Mucosa of rectum (tissue), 2 donors: ENCODE data around the gene JCHAIN.
A peak's percentile ranks its signal among the peaks of the same experiment; 100 is the strongest.
"Not testable (repeated sequence)": the region's sequence is repeated elsewhere in the genome, so short reads cannot be mapped to it uniquely, and the experiment has no call there.

Experiments
- H3K27ac ChIP-seq, 2 donors: one replicate each; pipeline ENCODE4 v1.7.0; 2013; ENCODE audit warnings: inconsistent platforms in 2 of 2, low read depth in 2 of 2, low read length in 2 of 2
- H3K27me3 ChIP-seq, 2 donors: one replicate each; pipeline ENCODE4 v1.7.0; 2013; ENCODE audit warnings: low read length in 2 of 2; ENCODE audit not compliant: control insufficient read depth in 2 of 2, insufficient read depth in 2 of 2
- H3K36me3 ChIP-seq, 2 donors: one replicate each; pipeline ENCODE4 v1.7.0; 2013; ENCODE audit warnings: low read length in 2 of 2; ENCODE audit not compliant: control insufficient read depth in 2 of 2, insufficient read depth in 2 of 2
- H3K4me1 ChIP-seq, 2 donors: one replicate each; pipeline ENCODE4 v1.7.0; 2013; ENCODE audit warnings: low read length in 2 of 2, mild to moderate bottlenecking in 1 of 2; ENCODE audit not compliant: control insufficient read depth in 2 of 2, insufficient read depth in 2 of 2
- H3K4me3 ChIP-seq, 2 donors: one replicate each; pipeline ENCODE4 v1.7.0; 2013; ENCODE audit warnings: low read length in 2 of 2
- H3K9ac ChIP-seq, 2 donors: one replicate each; pipeline ENCODE4 v1.7.0; 2013; ENCODE audit warnings: low read length in 2 of 2, low read depth in 1 of 2, mild to moderate bottlenecking in 1 of 2
- H3K9me3 ChIP-seq, 2 donors: one replicate each; pipeline ENCODE4 v1.7.0; 2013; ENCODE audit warnings: low read length in 2 of 2; ENCODE audit not compliant: control insufficient read depth in 2 of 2
- donor health status: healthy.
- donor health status: Normal muscosa, but diverticular disease.

Gene JCHAIN

DNA sequence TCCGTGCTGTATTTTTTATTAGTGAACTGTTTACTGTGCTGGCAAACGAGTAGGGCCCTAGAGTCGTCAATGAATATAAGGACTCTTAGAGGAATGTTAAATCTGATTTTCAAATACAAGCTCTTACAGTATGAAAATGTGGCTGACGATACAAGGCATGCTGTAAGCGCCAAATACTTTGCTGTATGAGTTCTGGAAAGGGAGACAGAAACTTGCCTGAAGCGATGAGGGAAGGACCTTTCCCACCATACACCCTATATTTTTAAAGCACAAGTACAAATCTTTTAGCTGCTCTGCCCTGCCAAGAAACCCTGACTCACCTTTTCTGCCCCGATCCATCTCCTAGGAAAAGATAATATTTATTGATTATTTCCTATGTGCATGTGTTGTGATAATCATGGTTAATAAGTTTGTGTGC, 39.7 kb upstream of the JCHAIN start:
- Histone ChIP-seq H3K9ac (peak overlapping the region; percentile 64 to 79), H3K27me3 (no peaks in the 10 kb centered on the region), H3K4me1 (peaks cover 12 to 18% of the 10 kb centered on the region in 2 donors), H3K4me3 (peak overlapping the region; percentile 80 to 89), H3K9me3 (no peaks in the 10 kb centered on the region), H3K27ac (peak overlapping the region; percentile 86 to 89), H3K36me3 (no peaks in the 10 kb centered on the region)

DNA sequence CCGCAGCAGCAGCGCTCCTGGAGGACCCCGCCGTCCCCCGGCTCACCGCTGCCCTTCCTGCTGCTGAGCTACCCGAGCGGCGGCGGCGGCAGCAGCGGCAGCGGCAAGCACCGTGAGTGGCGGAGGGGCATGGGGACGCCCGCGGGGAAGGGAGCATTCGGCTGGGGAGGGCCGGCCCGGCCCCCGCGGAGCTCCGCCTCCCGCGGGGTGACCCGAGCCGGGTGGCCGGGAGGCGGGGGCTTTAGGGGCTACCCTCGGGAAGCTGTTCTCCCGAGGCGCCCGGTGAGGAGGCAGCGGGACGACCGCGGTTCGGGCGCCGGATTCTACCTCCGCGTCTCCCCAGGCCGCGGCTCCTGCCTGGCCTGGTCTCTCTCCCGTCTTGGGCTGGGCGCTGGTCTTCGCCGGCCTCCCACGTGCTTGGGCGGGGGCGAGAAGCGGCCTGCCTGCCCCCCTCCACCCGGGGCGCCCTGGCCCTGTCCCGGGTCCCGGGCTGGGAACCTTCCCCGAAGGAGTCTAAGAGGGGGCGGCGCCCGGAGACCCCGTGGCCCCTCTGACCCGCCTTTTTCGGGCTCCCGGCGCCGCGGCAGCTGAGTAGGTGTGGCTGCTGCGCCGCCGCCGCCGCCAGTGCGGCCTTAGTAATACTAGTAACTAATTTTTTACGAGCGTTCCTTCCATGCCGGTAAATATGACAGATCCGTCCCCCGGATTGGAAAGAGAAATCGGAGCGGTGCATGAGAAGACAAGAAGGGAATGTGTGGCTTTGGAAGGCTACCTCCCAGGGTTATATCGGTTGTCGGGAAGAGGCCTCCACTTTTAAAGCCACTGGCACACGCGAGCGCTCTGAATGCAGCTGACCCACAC, 39.1 kb upstream of the JCHAIN start:
- no peaks in the 10 kb centered on the region for H3K9me3 ChIP-seq
- no peaks in the 10 kb centered on the region for H3K36me3 ChIP-seq
- no peaks in the 10 kb centered on the region for H3K27me3 ChIP-seq
- peaks cover 12 to 18% of the 10 kb centered on the region in 2 donors for H3K4me1 ChIP-seq
- peak overlapping the region; percentile 64 to 79 for H3K9ac ChIP-seq
- H3K4me3 ChIP-seq, result peak overlapping the region; percentile 80 to 89
- peak overlapping the region; percentile 86 to 89 for H3K27ac ChIP-seq

DNA sequence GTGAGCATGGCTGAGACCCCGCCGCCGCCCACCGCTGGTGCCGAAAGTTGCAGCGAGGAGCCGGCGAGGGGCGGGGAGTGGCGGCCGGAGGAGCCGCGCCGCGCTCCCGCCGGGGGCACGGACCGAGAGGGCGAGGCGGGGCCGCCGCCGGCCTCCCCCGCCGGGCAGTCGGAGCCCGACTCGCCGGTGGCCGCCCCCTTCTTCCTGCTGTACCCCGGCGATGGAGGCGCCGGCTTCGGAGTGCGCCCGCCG, 38.5 kb upstream of the JCHAIN start:
- Histone ChIP-seq H3K4me3 (peak overlapping the region; percentile 80 to 89), H3K9me3 (no peaks in the 10 kb centered on the region), H3K4me1 (peaks cover 12 to 18% of the 10 kb centered on the region in 2 donors), H3K36me3 (no peaks in the 10 kb centered on the region), H3K27me3 (no peaks in the 10 kb centered on the region), H3K27ac (peak overlapping the region; percentile 86 to 89), H3K9ac (peak overlapping the region; percentile 64 to 79)

DNA sequence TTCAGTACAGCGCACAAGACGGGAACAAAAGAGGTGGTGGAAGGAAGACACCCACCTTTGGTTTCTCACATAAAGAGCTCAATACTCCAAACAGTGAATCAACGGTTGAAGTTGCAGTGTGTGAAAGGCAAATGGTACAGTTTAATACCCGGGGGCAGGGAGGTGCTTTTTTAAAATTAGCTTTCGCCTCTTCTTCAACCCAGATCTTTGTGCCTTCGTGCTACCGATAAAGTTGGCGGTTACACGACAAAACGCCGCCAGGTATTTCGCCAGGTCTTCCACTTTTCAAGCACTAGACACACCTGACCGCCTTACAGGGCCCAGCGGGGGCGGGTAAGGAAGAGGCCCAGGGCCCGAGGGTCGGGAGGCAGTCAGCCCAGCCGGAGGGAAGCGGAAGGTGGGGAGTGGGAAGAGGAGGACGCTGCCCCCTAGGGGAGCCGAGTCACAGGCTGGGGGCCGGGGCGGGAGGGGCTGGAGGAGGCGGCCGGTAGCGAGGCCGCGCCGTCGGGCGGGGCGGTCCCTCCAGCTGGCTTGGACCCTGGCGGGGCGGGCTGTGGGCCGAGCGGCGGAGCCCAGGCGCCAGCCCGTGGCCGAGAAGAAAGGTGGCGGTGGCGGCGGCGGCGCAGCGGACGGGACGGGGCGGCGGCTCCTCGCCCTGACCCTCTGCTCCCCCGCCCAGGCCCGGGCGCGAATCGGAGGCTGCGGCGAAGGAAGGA, 38.1 kb upstream of the JCHAIN start:
- H3K9me3 ChIP-seq, result no peaks in the 10 kb centered on the region
- H3K9ac ChIP-seq, result peak overlapping the region; percentile 64 to 74
- H3K27ac ChIP-seq, result peak overlapping the region; percentile 86 to 89
- H3K36me3 ChIP-seq, result no peaks in the 10 kb centered on the region
- H3K4me1 ChIP-seq, result peaks cover 12 to 13% of the 10 kb centered on the region in 2 donors
- peak overlapping the region; percentile 80 to 89 for H3K4me3 ChIP-seq
- H3K27me3 ChIP-seq, result no peaks in the 10 kb centered on the region

DNA sequence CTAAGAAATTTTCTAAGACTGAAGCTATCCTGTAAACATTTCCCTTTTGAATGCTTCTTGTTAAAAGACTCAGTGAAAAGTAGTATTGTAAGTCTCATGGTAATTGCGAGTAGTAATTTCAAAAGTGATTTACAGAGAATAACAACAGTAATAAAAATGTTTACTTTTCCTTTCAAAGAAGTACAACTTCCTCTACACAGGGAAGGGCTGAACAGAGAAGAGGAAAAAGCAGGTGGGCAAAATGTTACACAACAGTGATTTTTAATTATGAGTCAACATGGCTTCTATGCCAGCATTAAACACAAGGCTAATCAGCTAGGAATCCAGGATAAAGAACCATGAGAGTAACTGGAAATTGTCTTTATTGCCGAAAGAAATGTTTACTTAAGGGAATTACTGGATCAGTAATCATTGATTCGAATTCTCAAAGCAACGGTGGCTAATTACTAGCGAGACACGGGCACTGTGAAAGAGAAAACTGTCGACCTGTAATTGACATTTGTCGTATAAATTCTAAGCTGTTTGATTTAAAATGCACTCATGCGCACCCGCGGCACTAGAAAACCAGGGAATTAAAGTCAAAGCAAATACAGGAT, 37.4 kb upstream of the JCHAIN start:
- H3K4me1 ChIP-seq, result peaks cover 11 to 12% of the 10 kb centered on the region in 2 donors
- H3K27ac ChIP-seq, result peak overlapping the region; percentile 86 to 89
- peak overlapping the region; percentile 80 to 89 for H3K4me3 ChIP-seq
- H3K9ac ChIP-seq, result peak overlapping the region; percentile 64 to 74
- no peaks in the 10 kb centered on the region for H3K27me3 ChIP-seq
- H3K9me3 ChIP-seq, result no peaks in the 10 kb centered on the region
- no peaks in the 10 kb centered on the region for H3K36me3 ChIP-seq

DNA sequence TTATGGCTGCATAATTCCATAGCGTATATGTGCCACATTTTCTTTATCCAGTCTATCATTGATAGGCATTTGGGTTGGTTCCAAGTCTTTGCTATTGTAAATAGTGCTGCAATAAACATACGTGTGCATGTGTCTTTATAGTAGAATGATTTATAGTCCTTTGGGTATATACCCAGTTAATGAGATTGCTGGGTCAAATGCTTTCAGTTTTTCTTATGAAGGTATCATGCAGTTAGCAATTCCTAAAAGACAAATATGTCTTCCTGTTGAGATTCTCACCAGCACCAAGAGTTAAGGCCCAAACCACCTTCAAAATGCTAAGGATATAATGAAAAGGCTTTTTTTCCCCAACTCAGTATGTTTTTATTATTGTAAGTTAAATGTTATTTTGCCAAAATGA, 36.3 kb upstream of the JCHAIN start:
- not testable (repeated sequence) for H3K36me3 ChIP-seq, H3K4me3 ChIP-seq, H3K27me3 ChIP-seq, H3K27ac ChIP-seq, H3K9ac ChIP-seq, H3K9me3 ChIP-seq
- H3K4me1 ChIP-seq, result peaks cover 11 to 12% of the 10 kb centered on the region in 2 donors

DNA sequence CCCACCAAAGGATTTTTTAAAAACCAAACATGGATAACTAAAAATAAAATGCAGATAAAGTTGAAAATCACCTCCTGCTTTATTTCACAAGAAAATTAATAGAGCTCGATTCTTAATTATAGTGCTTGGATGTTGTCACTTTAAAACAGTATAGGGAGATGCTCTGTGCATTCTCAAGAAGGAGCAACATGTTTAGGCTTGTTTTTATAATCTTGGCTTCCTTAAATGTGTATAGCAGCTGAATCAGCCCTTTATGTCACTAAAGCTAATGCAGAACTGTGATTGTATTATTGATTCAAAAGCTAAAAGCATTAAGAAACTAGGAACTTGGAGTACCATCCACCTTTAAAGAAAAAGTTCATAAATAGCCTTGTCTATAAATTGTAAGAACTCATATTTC, 35.0 kb upstream of the JCHAIN start:
- H3K27me3 ChIP-seq, result no peaks in the 10 kb centered on the region
- no peak overlapping the region for H3K27ac ChIP-seq
- H3K36me3 ChIP-seq, result no peaks in the 10 kb centered on the region
- H3K9ac ChIP-seq, result no peak overlapping the region
- H3K9me3 ChIP-seq, result no peaks in the 10 kb centered on the region
- no peak overlapping the region for H3K4me3 ChIP-seq
- H3K4me1 ChIP-seq, result peaks cover 7 to 8% of the 10 kb centered on the region in 2 donors

DNA sequence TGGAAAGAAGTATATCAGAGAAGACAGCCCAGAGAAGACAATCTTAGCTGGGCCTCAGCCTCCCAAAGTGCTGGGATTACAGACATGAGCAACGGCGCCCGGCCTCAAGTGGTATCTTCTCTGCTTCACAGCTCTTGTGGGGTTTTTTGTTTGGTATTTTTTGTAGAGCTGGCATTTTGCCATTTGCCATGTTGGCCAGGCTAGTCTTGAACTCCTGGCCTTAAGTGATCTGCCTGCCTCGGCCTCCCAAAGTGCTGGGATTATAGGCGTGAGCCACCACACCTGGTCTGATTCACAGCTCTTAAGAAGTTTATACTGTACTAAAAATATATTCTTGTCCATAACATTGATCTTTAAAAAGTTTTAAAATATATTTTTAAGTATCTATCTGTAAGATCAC, 34.4 kb upstream of the JCHAIN start:
- H3K4me1 ChIP-seq, result peaks cover 2 to 4% of the 10 kb centered on the region in 2 donors
- no peaks in the 10 kb centered on the region for H3K9me3 ChIP-seq
- H3K27me3 ChIP-seq, result no peaks in the 10 kb centered on the region
- no peak overlapping the region for H3K9ac ChIP-seq
- H3K27ac ChIP-seq, result no peak overlapping the region
- no peak overlapping the region for H3K4me3 ChIP-seq
- no peaks in the 10 kb centered on the region for H3K36me3 ChIP-seq

DNA sequence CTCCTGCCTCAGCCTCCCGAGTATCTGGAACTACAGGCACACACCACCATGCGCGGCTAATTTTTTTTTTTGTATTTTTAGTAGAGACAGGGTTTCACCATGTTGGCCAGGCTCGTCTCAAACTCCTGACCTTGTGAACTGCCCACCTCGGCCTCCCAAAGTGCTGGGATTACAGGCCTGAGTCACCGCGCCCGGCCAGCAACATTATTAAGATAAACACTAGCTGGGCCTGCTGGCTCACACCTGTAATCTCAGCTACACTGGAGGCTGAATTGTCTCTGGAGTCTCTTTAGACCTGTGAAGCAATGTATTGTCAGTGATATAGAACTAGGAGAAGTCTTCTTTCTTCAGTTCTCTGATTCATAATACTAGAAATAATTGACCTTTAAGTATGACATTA, 32.1 kb upstream of the JCHAIN start:
- not testable (repeated sequence) for H3K36me3 ChIP-seq, H3K27me3 ChIP-seq, H3K4me3 ChIP-seq, H3K9ac ChIP-seq, H3K27ac ChIP-seq, H3K9me3 ChIP-seq, H3K4me1 ChIP-seq

DNA sequence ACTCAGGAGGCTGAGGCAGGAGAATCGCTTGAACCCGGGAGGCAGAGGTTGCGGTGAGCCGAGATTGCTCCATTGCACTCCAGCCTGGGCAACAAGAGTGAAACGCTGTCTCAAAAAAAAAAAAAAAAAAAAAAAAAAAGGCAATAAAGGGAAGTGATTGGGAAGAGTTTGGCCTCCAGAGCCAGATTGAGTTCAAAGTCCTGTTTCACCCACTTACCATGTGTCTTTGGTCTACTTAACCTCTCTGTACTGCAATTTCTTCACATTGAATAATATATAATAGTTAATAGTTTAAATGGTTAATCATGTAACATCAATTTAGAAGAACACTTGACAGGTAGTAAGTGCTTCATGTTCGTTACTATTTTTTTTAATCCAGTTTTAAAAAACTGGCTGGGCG, 28.3 kb upstream of the JCHAIN start:
- H3K27me3 ChIP-seq, H3K9me3 ChIP-seq, H3K36me3 ChIP-seq, H3K4me3 ChIP-seq, H3K9ac ChIP-seq, H3K27ac ChIP-seq: not testable (repeated sequence)
- H3K4me1 ChIP-seq, result peaks cover 3 to 11% of the 10 kb centered on the region in 2 donors
